GM12872 (cell line): Measurements from ENCODE around the gene FAM177B.

ENCODE experiments used
- CTCF ChIP-seq: IDR thresholded peaks from 3 replicates; pipeline ENCODE4 v1.5.1; 2011; ENCODE audit warnings: low read depth, mild to moderate bottlenecking, low read length, moderate library complexity; ENCODE audit not compliant: insufficient read depth

The FAM177B gene

DNA sequence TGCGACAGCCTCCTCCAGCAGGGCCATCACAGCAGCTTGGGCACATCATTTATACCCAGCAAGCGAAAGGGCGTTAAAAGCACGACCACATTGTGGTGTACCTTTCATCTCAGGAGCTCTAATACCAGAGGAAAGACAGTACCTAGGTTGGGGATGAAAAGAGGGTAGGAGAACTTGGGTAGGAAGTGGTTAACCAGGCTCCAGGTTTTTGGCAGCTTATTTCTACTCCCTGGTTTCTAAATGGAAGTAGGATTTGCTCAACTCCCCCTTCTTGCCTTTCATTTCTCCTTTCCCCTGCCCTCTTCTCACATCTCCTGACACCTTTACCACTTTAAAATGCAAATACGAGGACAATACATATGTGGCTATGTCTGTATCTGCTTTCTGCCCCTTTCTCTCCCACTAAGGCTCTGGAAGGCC, 30.2 kb downstream of the FAM177B start:
- no peak for TF ChIP-seq CTCF

DNA sequence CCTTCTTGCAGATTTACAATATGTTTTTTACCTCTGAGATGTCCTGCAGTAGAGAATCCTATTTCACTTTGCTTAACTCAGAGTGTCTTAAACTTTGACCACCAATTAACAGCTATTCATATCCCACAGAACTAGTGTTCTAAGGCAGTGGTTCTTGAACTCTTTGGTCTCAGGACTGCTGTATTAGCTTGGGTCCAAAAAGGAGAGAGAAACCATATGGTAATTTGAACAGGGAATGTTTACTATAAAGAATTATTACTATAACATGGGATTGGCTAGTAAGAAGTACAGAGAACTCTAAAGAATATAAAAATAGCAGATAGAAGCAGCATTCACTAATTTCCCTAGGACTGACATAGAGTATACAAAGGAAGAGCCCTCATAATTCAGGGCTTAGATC, 31.6 kb downstream of the FAM177B start:
- no peak for TF ChIP-seq CTCF

DNA sequence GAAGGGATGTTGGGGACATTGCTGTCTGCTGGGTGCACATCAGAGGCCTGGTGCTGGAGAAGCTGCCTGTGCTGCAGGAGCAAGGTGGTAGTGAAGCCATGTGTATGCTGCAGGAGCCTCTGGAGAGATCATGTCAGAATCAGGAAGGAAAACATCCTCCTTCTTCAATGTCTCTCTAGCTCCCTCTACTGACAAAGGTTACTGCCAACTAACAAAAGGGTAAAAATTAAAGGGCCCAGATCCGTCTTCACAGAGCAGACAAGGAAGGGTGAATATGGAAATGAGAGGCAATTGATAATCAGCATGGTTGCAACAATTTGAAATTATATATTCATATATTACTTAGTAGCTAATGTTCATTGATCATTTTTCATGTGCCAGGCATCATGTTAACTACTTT, 32.2 kb downstream of the FAM177B start:
- peak; percentile 34; the same call in 2 of the 3 replicates for TF ChIP-seq CTCF

DNA sequence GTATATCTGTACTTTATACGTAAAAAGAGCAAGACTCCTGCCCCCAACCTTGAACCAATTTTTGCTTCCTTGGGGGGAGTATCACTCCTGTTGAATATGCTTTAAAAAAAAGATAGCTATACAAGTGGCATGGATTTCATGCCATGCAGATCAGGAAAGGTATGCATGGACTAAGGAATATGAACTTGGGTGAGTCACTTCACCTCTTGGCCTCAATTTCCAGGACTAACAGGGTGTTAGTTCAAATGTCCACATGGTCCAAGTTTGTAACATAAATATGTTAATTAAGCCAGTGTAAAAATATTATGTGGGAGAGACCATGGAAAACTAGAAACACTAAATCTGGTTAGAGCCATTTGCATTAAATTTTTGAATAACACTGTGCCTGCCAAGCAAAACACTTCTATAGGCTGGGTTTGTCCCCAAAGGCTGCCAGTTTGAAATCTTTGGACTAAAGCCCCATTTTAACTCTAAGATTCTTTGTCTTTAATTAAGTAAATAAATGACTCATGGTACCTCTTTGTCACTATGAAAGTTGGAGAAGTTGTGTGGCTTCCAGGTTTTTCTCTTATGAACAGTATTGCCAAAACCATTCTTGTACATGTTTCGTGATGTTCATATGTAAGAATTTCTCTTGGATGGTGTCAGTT, 33.1 kb downstream of the FAM177B start:
- no peak for TF ChIP-seq CTCF

DNA sequence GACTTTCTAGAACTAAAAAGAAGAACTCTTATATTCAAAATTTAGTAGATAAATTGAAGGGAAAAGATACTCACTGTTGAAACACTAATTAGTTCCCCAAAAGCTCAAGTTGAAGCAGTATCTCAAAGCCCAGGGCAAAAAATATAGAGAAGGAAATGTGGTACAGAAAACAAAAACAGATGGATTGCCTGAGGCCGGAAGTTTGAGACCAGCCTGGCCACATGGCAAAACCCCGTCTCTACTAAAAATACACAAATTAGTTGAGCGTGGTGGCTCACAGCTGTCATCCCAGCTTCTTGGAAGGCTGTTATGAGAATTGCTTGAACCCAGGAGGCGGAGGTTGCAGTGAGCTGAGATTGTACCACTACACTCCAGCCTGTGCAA, 36.0 kb downstream of the FAM177B start:
- TF ChIP-seq CTCF: no peak

DNA sequence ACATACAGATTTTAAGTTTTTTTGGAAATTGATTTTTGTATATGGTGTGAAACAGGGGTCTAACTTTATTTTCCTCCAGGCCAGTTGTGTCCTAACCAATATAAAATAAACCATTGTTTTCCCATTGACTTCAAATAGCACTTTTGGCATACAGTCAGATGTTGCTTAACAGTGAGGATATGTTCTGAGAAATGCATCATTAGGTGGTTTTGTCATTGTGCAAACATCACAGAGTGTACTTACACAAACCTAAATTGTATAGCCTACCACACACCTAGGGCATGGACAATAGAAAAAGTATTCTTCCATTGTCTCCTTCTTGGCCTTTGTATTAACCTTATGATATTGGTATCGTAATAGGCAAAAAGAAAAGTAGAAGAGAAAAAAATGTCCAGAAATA, 40.5 kb downstream of the FAM177B start:
- TF ChIP-seq CTCF: no peak

- TF ChIP-seq CTCF: no peak
Observed at GRCh38 chr1:222777977-222778376, 41.0 kb downstream of the FAM177B start.

GRCh38 chr1:222781251-222781650, 44.2 kb downstream of the FAM177B start:
- no peak for TF ChIP-seq CTCF
